Measurements from ENCODE around the gene GNAL.
"Not testable (repeated sequence)": the region's sequence is repeated elsewhere in the genome, so short reads cannot be mapped to it uniquely, and the experiment has no call there.

Gene GNAL

DNA sequence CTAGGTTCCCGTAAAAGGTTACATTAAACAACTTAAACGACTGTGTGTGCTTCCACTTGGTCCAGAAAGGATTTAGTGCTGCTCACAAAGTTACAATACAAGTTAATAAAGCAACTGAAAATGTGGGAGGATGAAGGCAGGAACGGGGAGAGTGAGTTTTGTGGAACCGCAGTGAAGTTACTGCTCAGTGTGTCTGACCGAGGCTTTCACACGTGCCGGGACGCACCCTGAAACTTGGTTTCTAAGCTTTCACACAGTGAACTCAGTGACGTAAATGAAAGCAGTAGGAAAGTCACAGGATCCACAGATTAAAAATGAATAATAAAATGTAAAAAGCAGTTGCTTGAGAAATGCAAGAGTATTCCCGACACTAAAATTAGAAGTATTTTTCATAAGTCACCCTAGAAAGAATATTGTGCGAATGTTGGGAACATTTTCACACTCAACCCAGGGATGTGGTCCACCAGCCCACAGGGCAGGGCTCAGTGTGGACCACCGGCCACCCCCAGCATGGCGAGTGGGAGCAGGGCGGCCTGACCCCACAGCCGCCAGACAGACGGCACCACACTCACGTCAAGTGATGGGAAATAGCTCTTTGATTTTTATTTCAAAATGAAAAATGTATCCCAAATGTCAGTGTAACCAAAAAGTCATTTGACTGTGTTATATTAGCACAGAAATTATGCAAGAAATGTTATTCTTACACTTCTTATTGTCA lies 129.6 kb downstream of the GNAL start:
- DNase-seq = no peak

DNA sequence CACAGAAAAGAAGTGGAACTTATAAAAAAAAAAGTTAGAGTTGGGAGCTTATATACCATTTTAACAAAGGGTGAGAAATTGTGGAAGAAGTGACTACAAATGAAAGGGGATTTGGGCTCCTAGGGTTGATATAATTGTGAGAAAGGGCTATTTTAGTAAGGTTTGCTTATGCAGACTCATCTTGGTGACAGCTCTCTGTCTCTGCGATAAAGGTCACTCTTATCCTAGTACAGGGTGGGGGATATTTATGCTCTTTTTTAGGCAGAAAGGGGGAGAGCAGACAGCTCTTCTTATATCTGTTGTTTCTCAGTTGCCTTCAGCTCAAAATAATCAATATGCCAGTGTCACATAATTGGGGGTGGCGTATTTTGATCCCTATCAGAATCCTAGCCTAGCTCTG lies 130.9 kb downstream of the GNAL start:
- no peak for DNase-seq

DNA sequence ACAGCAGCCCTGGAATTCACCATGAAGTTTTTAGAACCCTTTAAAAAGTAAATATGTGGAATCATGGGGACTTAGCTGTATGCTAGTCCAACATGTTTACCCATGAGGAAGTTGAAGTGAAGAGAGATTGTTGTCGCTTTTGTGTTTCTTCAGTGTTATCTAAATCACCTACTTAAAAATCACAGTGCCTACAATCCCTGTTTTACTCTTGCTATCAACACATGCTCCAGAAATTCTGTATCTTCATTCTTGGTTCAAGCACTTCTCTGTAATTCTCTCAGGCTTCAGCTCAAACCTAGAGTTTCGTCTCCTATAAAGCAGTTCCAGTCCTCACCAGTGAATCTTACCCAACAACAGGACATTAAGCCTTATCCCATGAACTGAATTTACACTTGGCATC lies 131.6 kb downstream of the GNAL start:
- DNase-seq = no peak

DNA sequence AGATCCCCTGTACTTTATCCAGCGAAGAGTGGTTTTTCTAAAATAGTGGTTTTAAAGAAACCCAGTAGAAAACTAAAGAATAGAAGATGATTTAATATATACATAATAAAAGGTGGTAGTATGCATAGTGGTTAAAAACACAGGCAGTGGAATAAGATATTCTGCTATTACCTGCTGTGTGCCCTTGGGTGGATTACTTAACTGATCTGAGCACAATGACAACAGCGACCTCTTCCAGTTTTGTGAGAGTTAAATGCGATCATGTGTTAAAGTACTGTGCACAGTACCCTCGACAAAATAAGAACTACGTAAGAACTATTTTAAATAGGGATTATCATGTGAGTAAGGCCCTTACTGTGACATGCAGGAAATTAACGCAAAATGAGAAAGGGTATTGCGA lies 132.1 kb downstream of the GNAL start:
- no peak for DNase-seq

DNA sequence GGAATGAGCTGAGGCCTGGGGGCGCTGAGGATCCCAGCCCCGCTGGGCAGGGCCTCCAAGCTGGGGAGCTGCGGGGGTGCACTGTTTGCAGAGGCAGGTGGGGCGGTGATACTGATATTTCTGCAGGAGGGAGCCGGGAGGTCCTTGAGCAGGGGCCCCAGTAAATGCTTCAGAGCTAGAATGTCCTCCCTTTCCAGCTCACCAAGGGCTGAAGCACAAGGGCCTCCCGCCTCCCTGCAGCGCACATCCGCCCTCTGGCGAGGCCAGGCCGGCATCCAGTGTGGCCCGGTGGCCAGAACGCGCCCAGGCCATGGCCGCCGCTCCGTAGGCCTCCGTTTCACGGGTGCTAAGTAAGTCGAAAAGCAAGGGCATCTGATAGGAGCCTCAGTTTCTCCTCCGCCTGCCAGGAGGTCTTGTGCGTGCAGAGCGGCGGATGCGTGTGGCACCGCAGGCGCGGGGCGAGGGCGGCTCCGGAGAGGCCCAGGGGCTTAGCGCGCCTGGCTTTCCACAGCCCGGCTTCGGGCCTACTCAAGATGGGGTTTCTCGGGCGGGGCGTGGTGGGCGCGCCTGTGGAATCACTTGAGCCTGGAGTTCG lies 132.7 kb downstream of the GNAL start:
- DNase-seq = no peak

- DNase-seq = no peak
These were observed 134.5 kb downstream of the GNAL start for GRCh38 chr18:11823545-11823944.

GRCh38 chr18:11826836-11827235 lies 137.8 kb downstream of the GNAL start:
- no peak for DNase-seq

GRCh38 chr18:11828786-11829432 lies 139.8 kb downstream of the GNAL start:
- no peak for DNase-seq

GRCh38 chr18:11830585-11830984 lies 141.5 kb downstream of the GNAL start:
- no peak for DNase-seq

- no peak for DNase-seq
These were observed 142.9 kb downstream of the GNAL start for GRCh38 chr18:11831921-11832320.

GRCh38 chr18:11834772-11835171 lies 145.7 kb downstream of the GNAL start:
- DNase-seq = no peak

DNA sequence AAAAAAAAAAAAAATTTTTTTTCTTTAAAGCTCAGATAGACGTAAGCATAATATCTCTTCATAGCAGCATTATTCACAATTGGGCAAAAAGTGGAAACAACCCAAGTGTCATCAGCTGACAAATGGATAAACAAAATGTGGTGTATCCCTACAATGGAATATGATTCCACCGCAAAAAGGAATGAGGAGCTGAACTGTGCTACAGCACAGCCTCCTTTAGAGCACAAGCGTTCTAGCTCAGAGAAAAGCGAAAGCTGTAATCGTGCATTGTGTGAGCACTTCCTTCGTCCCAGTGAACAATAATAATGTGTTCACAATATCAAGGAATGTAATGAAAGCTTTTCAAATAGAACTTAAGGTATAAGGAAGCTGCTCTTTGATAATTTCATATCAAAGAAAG lies 150.5 kb downstream of the GNAL start:
- no peak for DNase-seq

DNA sequence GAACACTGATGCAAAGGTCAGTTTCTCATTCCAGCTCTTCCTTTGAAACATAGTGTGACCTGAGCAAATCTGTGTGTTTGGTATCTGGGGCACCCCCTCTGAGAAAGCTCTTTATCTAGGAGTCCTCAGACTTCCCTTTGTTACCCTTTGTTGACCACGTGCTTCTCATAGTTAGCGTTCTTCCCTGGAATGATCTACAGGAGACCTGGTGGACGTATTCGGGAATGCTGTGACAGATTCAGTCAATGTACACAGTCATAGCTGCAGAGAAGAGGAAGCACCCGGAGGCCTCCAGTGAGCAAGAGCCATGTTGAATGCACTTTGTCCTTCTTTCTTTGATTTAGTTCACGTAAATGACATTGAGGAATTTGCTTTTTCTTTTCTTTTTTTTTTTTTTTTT lies 151.4 kb downstream of the GNAL start:
- no peak for DNase-seq

GRCh38 chr18:11842562-11842961 lies 153.5 kb downstream of the GNAL start:
- no peak for DNase-seq

DNA sequence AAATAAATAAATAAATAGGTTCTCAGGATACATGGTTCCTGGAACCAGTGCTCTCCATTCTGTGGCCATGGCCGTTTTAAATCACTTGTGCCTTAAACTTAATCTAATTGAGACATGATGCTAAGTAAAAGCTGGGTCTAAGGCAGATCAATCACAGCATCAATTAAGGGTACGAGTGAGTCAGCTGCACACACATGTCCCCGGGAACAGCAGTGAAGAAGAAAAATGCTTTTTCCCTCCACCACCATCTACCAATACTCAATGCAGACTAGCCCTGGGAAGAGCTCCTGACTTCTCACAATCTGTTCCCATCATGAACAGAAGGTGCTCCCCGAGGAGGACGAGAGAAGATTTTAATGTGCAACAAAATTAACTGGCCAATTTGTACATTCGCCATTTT lies 155.4 kb downstream of the GNAL start:
- DNase-seq = no peak

DNA sequence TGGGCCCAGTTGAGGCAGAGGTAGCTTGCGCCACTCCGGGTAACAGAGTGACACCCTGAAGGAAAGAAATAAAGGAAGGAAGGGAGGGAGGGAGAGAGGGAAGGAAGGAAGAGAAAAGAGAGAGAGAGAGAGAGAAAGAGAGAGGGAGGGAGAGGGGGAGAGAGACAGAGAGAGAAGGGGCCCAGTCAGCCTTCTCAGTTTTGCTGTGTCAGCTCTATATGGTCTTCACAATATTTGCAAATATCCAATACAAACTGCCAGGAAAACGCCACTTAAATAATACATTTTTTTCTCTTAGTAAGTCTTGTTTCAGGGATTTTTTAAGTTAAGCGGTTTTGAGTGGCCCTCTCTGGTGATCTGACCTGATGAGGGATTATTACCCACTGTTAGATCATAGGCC lies 156.6 kb downstream of the GNAL start:
- DNase-seq = no peak

DNA sequence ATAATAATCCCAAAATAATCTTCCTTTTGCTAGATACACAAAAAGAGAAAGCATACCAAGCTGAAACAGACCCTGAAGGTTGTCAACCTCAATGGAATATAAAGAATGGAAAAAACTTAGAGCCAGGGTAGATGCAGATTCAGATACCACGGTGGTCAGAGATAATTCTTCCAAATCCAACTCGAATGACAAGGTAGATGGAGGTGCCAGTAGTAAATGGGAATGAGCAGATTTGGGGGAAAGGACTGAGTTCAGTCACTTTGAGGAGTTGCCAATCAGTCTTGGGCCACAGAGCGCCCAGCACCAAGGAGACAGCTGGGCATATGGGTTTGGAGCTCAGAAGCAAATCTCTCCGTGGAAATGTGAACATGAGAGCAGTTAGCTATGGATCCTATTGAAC lies 158.7 kb downstream of the GNAL start:
- no peak for DNase-seq

DNA sequence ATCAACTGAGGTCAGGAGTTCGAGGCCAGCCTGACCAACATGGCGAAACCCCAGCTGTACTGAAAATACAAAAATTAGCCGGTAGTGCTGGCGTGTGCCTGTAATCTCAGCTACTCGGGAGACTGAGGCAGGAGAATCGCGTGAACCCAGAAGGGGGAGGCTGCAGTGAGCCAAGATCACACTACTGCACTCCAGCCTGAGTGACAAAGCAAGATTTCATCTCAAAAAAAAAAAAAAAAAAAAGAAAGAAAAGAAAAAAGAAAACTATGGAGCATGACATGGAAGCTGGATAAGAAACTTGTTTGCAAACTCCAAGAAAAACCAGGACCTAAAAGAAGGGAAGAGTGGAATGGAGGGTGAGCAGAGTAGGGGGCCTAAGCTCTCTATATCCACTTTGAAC lies 160.2 kb downstream of the GNAL start:
- no peak for DNase-seq

DNA sequence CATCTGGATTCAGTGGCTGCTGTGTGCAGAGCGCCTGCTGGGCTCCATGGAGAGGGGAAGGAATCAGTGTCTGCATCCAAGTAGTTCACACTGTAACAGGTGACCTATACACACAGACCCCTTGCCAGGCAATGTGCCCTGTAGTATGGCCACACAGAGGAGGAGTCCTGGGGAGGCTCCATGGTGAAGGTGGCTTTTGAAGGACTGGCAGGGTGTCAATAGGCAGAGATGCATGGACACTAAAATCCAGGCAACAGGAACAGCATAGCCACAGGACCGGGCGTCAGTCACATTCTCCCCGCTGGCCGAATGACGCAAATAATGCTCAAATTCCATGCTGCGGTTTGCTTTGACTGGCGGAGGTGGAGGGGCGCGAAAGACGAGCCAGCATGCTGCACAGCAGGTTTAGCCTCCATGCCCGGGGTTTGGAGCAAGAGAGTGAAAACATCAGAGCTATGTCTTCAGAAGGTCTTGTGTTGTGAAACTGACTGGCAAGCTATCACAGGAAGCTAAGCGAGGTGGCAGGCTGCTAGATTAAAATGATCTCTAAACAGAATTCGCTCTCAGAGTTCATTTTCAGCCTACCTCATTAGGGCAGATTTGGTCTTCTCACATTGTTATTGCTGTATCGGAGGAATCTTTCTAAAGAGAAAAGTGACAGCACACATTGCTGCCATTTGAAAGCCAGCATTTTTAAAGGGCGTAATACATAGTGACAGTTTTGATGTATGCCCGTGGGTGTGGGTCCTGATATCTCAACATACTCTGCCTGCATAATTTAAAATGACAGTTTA lies 161.0 kb downstream of the GNAL start:
- peak; percentile 19 for DNase-seq

GRCh38 chr18:11850821-11851145 lies 161.7 kb downstream of the GNAL start:
- DNase-seq = peak; percentile 63

DNA sequence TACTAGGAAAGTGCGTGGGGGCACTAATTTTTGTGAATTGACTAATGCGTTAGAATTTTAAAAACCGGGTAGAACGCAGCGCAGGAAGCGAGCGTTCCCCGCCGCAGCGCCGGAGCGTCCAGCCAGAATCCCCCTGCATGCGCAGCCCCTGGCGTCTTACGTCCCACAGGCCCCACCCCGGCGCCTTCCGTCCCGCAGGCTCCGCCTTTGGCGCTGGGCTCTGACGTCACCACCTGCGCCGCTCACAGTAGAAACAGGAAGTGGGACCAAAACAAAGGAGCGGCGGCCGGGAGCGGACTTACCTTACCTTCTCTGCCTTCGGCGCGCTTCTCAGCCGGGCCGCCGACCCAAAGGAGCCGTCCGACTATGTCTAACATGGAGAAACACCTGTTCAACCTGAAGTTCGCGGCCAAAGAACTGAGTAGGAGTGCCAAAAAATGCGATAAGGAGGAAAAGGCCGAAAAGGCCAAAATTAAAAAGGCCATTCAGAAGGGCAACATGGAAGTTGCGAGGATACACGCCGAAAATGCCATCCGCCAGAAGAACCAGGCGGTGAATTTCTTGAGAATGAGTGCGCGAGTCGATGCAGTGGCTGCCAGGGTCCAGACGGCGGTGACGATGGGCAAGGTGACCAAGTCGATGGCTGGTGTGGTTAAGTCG lies 162.2 kb downstream of the GNAL start, which contains the start of gene CHMP1B:
TSS of gene CHMP1B (plus strand) at position 268 of the 660 bp plus-strand sequence. CDS start at position 367, 99 bp downstream.
- DNase-seq = peak; percentile 90

- DNase-seq = peak; percentile 14
These were observed 162.8 kb downstream of the GNAL start for GRCh38 chr18:11851806-11852337.

DNA sequence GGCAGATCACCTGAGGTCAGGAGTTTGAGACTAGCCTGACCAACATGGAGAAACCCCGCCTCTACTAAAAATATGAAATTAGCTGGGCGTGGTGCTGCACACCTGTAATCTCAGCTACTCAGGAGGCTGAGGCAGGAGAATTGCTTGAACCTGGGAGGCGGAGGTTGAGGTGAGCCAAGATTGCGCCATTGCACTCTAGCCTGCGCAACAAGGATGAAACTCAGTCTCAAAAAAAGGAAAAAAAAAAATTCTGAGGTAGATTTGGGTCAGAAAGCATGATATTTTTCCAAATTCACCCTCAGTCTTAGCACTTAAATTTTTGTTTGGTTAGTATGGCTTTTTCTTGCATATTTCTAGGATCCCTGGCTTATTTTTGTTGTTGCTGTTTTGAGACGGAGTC lies 165.5 kb downstream of the GNAL start:
- not testable (repeated sequence) for DNase-seq

Measured in NCI-H748 treated with DMSO at 0.1 percent for 48 hours (cell line).